Bronchial epithelial cell (primary cell): Measurements from ENCODE around the gene TMEM40. TPM values are rescaled to one million over a fixed set of nuclear protein-coding genes. Genes with fewer than 3 reads are reported as not detected.

Experiments used
- DNase-seq: peaks from one replicate; pipeline ENCODE4 v3.0.0-alpha.2; 2010; ENCODE audit warnings: low read depth
- FAIRE-seq: peaks from 2 replicates; lab custom pipeline; 2011; peaks lifted over from hg19 to GRCh38; lab: Jason Lieb, UNC
- H3K27me3 ChIP-seq: 2 replicates; pipeline ENCODE4 v1.5.1; 2011; ENCODE audit warnings: low read length; ENCODE audit not compliant: control insufficient read depth, insufficient read depth
- H3K36me3 ChIP-seq: 2 replicates; pipeline ENCODE4 v1.5.1; 2011; ENCODE audit warnings: low read length; ENCODE audit not compliant: control insufficient read depth, insufficient read depth
- H3K4me3 ChIP-seq: 2 replicates; pipeline ENCODE4 v1.5.1; 2011; ENCODE audit warnings: mild to moderate bottlenecking, low read depth, low read length, control low read depth
- CTCF ChIP-seq: IDR thresholded peaks from 2 replicates; pipeline ENCODE4 v1.5.1; 2011; ENCODE audit warnings: mild to moderate bottlenecking, moderate library complexity, low read length, control low read depth, inconsistent platforms; ENCODE audit not compliant: insufficient read depth, severe bottlenecking
- total RNA-seq: library from RNA; depleted of rRNA; stranded (reverse); fragments of >200 nt; gene quantifications from 2 replicates; pipeline ENCODE4 v1.2.1, GENCODE V29; 2014

Gene TMEM40
- total RNA-seq, 1 donor from 2014 or later, result 19.0 TPM

- no peak for FAIRE-seq
- no peak overlapping the region for H3K4me3 ChIP-seq
- no peak for DNase-seq
- no peaks in the 10 kb centered on the region for H3K36me3 ChIP-seq
- TF ChIP-seq CTCF, result no peak
- no peaks in the 10 kb centered on the region for H3K27me3 ChIP-seq
Observed at GRCh38 chr3:12700800-12701199, 58.3 kb downstream of the TMEM40 start.

GRCh38 chr3:12695916-12696315, 63.1 kb downstream of the TMEM40 start:
- Histone ChIP-seq H3K27me3 (no peaks in the 10 kb centered on the region), H3K36me3 (no peaks in the 10 kb centered on the region), H3K4me3 (no peak overlapping the region)
- no peak for FAIRE-seq
- no peak for TF ChIP-seq CTCF
- no peak for DNase-seq

GRCh38 chr3:12695112-12695511, 63.9 kb downstream of the TMEM40 start:
- DNase-seq (no peak), FAIRE-seq (no peak)
- TF ChIP-seq CTCF, result no peak
- Histone ChIP-seq H3K36me3 (no peaks in the 10 kb centered on the region), H3K4me3 (no peak overlapping the region), H3K27me3 (no peaks in the 10 kb centered on the region)

GRCh38 chr3:12692444-12692843, 66.6 kb downstream of the TMEM40 start:
- TF ChIP-seq CTCF, result no peak
- no peak for FAIRE-seq
- DNase-seq, result no peak
- Histone ChIP-seq H3K36me3 (no peaks in the 10 kb centered on the region), H3K27me3 (no peaks in the 10 kb centered on the region), H3K4me3 (no peak overlapping the region)

GRCh38 chr3:12689997-12690711, 68.9 kb downstream of the TMEM40 start:
- no peaks in the 10 kb centered on the region for H3K27me3 ChIP-seq
- no peak for TF ChIP-seq CTCF
- DNase-seq, result no peak
- FAIRE-seq, result no peak
- no peaks in the 10 kb centered on the region for H3K36me3 ChIP-seq
- no peak overlapping the region for H3K4me3 ChIP-seq

- no peaks in the 10 kb centered on the region for H3K27me3 ChIP-seq
- H3K36me3 ChIP-seq, result no peaks in the 10 kb centered on the region
- DNase-seq (no peak), FAIRE-seq (no peak)
- TF ChIP-seq CTCF, result no peak
- H3K4me3 ChIP-seq, result no peak overlapping the region
Observed at GRCh38 chr3:12687948-12688347, 71.1 kb downstream of the TMEM40 start.
